NB4 (cell line): ENCODE results near the gene GATD1.

ENCODE experiments used
- DNase-seq: peaks from one replicate; pipeline ENCODE4 v3.0.0; 2010; ENCODE audit warnings: low read depth
- H3K4me3 ChIP-seq: one replicate; pipeline ENCODE4 v1.5.1; 2011; ENCODE audit warnings: mild to moderate bottlenecking, low read depth, low read length, moderate library complexity
- MYC ChIP-seq: IDR thresholded peaks from 2 replicates; pipeline ENCODE4 v1.6.1; 2011; ENCODE audit warnings: low read depth, low read length
- POLR2A ChIP-seq: IDR thresholded peaks from 2 replicates; pipeline ENCODE4 v1.6.1; 2011; ENCODE audit warnings: mild to moderate bottlenecking; ENCODE audit not compliant: insufficient read length; ENCODE audit errors: extremely low read depth
- TF ChIP-seq, protein P1 (sequence below): IDR thresholded peaks from one replicate; pipeline ENCODE4 v1.5.1; 2012; ENCODE audit warnings: low read depth, low read length
- TF ChIP-seq, protein P2 (sequence below): IDR thresholded peaks from 2 replicates; pipeline ENCODE4 v1.6.1; 2011; ENCODE audit warnings: low read depth, low read length

GATD1 gene

DNA sequence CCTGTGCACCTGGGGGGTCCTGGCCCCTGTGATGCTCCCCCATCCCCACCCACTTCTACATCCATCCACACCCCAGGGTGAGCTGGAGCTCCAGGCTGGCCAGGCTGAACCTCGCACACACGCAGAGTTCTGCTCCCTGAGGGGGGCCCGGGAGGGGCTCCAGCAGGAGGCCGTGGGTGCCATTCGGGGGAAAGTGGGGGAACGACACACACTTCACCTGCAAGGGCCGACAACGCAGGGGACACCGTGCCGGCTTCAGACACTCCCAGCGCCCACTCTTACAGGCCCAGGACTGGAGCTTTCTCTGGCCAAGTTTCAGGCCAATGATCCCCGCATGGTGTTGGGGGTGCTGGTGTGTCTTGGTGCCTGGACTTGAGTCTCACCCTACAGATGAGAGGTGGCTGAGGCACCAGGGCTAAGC is 50.0 kb downstream of the GATD1 start:
- no peak for DNase-seq
- TF ChIP-seq, protein P1, sequence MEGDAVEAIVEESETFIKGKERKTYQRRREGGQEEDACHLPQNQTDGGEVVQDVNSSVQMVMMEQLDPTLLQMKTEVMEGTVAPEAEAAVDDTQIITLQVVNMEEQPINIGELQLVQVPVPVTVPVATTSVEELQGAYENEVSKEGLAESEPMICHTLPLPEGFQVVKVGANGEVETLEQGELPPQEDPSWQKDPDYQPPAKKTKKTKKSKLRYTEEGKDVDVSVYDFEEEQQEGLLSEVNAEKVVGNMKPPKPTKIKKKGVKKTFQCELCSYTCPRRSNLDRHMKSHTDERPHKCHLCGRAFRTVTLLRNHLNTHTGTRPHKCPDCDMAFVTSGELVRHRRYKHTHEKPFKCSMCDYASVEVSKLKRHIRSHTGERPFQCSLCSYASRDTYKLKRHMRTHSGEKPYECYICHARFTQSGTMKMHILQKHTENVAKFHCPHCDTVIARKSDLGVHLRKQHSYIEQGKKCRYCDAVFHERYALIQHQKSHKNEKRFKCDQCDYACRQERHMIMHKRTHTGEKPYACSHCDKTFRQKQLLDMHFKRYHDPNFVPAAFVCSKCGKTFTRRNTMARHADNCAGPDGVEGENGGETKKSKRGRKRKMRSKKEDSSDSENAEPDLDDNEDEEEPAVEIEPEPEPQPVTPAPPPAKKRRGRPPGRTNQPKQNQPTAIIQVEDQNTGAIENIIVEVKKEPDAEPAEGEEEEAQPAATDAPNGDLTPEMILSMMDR = no peak
- TF ChIP-seq, protein P2, sequence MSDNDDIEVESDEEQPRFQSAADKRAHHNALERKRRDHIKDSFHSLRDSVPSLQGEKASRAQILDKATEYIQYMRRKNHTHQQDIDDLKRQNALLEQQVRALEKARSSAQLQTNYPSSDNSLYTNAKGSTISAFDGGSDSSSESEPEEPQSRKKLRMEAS = no peak
- TF ChIP-seq POLR2A = no peak
- TF ChIP-seq MYC = no peak
- no peak overlapping the region for H3K4me3 ChIP-seq

DNA sequence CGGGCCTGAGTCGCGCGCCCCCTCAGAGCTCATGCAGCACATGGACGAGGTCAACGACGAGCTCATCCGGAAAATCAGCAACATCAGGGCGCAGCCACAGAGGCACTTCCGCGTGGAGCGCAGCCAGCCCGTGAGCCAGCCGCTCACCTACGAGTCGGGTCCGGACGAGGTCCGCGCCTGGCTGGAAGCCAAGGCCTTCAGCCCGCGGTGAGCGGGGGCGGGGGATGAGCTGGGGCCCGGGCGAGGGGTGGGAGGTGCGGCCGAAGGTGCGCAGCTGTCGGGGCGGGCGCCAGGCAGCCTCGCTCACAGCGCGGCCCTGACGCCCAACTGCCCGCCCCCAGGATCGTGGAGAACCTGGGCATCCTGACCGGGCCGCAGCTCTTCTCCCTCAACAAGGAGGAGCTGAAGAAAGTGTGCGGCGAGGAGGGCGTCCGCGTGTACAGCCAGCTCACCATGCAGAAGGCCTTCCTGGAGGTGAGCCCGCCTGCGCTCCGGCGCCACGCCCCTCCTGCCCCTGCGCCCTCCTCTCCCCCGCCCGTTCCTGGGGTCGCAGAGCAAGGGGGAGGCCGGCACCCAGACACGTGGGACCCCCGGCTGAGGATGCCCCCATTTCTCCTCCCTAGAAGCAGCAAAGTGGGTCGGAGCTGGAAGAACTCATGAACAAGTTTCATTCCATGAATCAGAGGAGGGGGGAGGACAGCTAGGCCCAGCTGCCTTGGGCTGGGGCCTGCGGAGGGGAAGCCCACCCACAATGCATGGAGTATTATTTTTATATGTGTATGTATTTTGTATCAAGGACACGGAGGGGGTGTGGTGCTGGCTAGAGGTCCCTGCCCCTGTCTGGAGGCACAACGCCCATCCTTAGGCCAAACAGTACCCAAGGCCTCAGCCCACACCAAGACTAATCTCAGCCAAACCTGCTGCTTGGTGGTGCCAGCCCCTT is 50.7 kb downstream of the GATD1 start:
- no peak overlapping the region for H3K4me3 ChIP-seq
- TF ChIP-seq POLR2A = no peak
- TF ChIP-seq, protein P1 = no peak
- TF ChIP-seq MYC = no peak
- TF ChIP-seq, protein P2 = no peak
- no peak for DNase-seq

DNA sequence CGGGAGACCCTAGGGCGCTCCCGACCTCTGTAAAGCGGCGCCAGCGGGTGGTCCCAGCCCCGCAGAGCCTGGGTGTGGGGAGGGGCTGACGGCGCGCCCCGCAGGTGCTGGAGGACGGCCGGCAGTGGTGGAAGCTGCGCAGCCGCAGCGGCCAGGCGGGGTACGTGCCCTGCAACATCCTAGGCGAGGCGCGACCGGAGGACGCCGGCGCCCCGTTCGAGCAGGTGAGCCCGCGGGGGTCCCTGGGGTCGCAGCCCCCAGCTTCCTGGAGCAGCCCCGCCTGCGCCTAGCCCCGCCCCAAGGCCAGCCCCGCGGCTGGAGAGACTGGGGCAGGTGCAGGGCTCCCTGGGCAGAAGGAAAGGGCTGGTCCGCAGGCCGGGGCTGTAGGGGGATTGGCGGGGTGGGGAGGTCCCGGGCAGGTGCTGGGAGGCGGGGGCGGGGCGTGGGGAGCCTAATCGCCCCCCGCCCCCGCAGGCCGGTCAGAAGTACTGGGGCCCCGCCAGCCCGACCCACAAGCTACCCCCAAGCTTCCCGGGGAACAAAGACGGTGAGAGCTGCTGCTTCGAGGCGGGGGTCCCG is 51.6 kb downstream of the GATD1 start:
- H3K4me3 ChIP-seq = no peak overlapping the region
- TF ChIP-seq, protein P1 = no peak
- TF ChIP-seq POLR2A (no peak), MYC (no peak)
- TF ChIP-seq, protein P2 = no peak
- no peak for DNase-seq

DNA sequence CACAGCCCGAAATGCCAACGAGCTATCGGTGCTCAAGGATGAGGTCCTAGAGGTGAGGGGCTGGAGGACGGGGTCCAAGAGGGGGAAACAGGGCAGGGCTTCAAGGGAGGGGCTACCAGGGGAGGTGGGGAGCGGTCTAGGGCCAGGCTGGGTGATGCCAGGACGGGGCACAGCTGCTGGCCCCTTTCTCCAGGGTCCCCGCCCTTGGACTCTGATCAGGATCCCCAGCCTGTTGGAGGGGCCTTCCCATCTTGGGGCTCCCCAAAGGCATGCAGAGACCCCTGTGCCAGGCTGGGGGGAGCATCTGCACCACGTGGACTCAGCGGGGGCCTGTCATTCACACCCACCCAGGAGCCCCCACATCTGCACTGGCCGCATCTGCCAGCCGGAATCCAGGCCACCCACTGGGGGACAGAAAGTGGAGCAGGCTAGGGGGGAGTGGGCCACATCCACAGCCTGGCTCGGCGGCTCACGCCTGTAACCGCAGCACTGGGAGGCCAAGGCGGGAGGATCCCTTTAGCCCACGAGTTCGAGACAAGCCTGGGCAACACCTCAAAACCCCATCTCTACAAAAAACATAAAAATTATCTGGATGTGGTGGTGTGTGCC is 52.4 kb downstream of the GATD1 start:
- no peak for DNase-seq
- TF ChIP-seq, protein P1 = no peak
- TF ChIP-seq MYC (no peak), POLR2A (no peak)
- TF ChIP-seq, protein P2 = no peak
- H3K4me3 ChIP-seq = no peak overlapping the region

DNA sequence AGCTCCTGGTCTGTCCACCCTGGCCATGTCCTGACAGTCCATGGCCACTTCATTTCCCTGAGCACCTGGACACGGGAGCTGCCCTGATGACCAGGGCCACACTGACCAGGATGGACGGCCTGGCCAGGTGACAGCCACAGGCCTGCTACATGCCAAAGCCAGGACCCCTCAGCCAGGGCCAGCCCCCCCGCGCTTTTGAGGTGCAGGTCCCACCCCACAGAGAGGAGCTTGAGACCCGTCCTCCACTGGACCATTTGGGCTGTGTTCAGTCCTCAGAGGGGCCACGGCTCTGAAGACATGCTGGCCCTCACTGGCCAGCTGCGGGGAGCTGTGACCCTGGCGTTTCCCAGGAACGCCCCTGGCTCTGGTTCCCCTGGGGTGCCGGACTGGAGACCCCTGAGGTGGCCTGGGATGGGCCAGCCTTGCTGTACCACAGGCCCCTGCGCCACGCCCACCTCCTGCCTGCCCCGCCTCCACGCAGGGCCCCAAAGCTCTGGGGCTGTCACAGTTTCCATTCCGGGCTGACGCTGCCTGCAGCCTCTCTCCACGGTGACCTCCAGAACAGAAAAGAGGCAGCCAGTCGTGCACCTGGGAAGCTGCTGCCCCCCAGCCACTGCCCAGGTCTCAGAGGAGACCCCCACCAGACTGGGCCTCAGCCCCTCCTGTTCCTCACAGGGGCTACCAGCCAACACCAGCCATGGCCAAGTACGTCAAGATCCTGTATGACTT is 53.1 kb downstream of the GATD1 start:
- DNase-seq = no peak
- no peak overlapping the region for H3K4me3 ChIP-seq
- TF ChIP-seq, protein P2 = no peak
- no peak for TF ChIP-seq MYC
- TF ChIP-seq, protein P1 = no peak
- no peak for TF ChIP-seq POLR2A
